ENCODE results near the gene TCTA.
A peak's percentile ranks its signal among the peaks of the same experiment; 100 is the strongest.
"Not testable (repeated sequence)": the region's sequence is repeated elsewhere in the genome, so short reads cannot be mapped to it uniquely, and the experiment has no call there.

TCTA gene, protein sequence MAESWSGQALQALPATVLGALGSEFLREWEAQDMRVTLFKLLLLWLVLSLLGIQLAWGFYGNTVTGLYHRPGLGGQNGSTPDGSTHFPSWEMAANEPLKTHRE

GRCh38 chr3:49411968-49412631, at the start of gene TCTA, which contains the start of gene RHOA:
Gene TCTA, plus strand, starts transcription at chr3:49412423. Its CDS starts 4 bp downstream, at chr3:49412427.
Gene RHOA, minus strand, starts transcription at chr3:49411976. Its CDS starts 36,387 bp downstream, at chr3:49375589.
- peak; percentile 100 for DNase-seq (ENCODE audit: low read depth)

DNA sequence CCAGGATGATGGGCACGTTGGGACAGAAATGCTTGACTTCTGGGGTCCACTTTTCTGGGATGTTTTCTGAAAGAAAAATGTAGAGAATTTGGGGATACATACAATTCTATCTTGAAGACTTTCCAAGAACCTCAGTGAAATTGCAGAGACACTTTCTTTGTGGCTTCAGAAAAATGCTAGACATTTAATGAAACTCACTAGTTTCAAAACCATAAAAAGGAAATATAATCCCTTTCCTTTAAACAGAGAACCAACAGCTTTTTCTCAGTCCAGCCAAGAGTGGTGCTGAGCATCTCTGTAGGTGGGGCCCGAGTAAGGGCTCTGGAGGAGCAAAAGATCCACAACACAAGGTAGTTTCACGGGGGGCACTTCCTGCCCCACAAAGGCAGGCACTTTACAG, 49.7 kb upstream of the TCTA start:
- peak; percentile 79 for DNase-seq (ENCODE audit: low read depth)

DNA sequence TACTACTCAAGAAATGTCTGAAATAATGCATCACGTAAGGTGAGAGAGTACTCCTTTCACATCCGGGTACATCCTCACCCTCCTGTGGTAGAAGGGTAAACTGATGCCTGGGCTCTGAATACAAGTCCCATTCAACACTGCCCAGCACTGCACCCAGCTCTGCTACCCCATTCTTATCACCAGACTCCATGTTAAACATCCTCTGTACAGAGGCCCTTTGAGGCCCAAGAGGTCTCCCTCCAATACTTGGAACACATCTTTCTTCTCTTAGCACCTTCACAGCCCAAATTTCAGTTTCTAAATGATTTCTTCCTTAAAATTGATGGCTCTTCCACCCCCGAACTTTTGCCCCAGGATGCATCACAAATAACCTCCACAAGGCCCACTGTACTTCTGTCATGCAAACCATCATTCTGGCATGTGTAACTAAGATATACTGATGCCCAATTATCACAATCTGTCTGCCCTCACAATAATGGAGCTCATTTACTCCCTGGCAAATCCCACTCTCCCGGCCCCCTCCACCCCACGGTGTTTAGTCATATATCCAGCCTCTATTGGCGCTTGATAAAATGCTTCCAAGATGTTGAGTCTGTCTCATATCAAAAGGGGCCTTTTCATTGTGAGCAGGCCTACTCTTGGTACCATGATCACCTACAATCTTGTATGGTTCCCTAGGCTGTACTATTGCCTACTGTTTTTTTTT, 41.5 kb upstream of the TCTA start:
- no peak for DNase-seq (ENCODE audit: low read depth)

GRCh38 chr3:49371946-49372345, 40.3 kb upstream of the TCTA start:
- no peak for DNase-seq (ENCODE audit: low read depth)

DNA sequence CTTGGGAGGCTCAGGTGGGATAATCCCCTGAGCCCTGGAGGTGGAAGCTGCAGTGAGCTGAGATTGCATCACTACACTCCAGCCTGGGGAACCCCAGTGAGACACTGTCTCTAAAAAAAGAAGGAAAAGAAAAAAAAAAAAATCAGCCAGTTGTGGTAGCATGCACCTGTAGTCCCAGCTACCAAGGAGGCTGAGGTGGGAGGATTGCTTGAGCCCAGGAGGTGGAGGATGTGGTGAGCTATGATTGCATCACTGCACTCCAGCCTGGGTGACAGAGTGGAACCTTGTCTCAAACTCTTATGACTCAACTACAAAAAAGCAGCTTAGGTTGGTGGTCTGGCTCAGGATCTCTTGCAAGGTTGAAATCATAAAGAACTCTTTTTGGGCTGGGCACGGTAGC, 34.7 kb upstream of the TCTA start:
- peak; percentile 70 for DNase-seq (ENCODE audit: low read depth)

GRCh38 chr3:49378249-49378895, 33.9 kb upstream of the TCTA start:
- peak; percentile 97 for DNase-seq (ENCODE audit: low read depth)

- DNase-seq (ENCODE audit: low read depth): no peak
Observed at GRCh38 chr3:49383387-49383786, 28.8 kb upstream of the TCTA start.

DNA sequence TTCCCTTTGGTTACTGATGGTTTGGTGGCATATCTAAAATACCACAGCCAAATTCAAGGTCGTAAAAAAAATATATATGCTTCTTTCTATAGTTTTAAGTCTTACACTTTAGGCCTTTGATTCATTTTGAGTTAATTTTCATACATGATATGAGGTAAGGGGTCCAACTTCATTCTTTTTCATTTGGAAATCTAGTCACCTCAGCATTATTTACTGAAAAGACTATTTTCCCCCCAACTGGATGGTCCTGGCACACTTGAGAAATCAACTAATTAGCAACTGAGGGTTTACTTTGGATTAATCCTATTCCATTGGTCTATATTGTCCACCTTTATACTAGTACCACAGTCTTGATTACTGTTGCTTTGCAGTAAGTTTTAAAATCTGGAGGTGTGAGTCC, 26.6 kb upstream of the TCTA start:
- DNase-seq (ENCODE audit: low read depth): no peak

DNA sequence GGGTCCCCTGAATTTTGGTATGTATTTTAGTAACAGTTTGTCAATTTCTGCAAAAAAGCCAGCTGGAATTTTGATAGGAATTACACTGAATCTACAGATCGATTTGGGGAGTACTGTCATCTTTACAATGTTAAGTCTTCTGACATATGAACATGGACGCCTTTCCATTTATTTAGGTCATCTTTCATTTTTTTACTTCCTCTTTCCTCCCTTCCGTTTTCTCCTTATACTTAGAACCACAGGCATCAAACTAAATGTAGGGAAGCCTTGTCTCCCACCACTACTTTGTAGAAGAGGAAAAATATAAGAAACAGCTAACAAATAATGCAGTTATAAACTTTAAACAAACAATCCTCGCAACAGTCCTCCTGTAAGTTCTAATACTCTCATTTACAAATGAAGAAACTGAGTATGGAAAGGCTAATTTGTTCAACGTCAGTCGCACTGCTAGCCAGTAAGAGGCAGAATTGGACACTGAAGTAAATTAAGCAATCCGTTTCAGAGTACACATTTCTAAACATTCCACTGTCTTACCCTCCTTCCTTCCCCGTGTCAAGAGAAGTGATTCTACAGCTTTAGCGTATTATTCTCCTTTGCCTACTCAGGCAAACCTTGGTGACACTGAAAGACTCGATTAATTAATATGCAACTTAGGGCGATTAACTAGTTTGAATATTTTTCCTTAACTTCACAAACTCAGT, 26.0 kb upstream of the TCTA start:
- no peak for DNase-seq (ENCODE audit: low read depth)

GRCh38 chr3:49387721-49388120, 24.5 kb upstream of the TCTA start:
- DNase-seq (ENCODE audit: low read depth): peak; percentile 23

DNA sequence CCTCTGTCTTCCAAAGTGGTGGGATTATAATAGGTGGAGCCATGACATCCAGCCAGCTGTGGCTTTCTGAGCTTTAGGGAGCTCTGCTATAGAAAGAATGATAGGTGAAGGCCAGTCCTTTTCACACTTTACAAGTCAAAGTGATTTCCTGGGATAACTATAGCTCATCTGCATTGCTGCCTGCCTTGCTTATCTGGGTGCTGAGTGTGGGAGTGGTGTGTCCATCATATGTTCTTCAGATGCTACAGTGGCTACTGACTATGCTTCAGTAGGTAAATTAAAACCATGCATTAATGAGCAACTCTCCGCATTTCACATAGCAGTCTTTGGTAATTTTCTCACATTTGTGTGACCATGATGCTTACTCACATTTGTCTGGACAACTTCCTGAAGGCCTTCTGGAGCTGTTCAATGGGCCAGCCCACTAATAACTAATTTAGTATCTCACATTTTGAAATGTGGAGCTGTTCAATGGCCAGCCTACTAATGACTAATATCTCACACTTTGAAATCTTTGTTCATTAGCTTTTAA, 23.9 kb upstream of the TCTA start:
- no peak for DNase-seq (ENCODE audit: low read depth)

DNA sequence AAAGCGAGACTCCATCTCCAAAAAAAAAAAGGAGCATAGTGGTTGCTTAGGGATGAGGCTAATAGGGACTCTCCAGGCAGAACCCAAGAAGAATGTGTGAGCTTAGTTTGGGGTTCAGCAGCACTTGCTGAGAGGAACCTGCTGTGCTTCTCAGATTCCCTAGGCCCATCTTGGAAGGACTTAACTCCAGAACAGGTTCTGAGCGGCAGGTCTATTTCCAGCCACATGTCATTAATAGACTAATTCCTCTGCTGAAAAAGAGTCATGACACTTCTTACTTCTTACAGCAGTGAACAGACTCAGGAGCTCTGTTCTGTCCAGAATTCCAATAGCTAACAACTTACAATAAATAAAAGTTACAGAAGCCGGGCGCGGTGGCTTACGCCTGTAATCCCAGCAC, 22.9 kb upstream of the TCTA start:
- DNase-seq (ENCODE audit: low read depth): no peak

DNA sequence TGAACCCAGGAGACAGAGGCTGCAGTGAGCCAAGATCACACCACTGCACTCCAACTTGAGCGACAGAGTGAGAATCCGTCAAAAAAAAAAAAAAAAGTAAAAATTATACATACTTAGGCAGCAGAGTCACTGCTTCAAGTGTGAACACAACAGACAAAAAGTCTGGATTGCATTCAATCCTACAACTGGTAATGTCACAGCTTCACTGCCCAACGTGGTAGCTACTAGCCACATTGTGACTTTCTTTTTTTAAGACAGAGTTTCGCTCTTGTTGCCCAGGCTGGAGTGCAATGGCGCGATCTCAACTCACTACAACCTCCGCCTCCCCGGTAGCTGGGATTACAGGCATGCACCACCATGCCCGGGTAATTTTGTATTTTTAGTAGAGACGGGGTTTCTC, 20.9 kb upstream of the TCTA start:
- DNase-seq (ENCODE audit: low read depth): not testable (repeated sequence)

- DNase-seq (ENCODE audit: low read depth): peak; percentile 39
Observed at GRCh38 chr3:49397470-49397869, 14.8 kb upstream of the TCTA start.

GRCh38 chr3:49399461-49399860, 12.8 kb upstream of the TCTA start:
- no peak for DNase-seq (ENCODE audit: low read depth)

DNA sequence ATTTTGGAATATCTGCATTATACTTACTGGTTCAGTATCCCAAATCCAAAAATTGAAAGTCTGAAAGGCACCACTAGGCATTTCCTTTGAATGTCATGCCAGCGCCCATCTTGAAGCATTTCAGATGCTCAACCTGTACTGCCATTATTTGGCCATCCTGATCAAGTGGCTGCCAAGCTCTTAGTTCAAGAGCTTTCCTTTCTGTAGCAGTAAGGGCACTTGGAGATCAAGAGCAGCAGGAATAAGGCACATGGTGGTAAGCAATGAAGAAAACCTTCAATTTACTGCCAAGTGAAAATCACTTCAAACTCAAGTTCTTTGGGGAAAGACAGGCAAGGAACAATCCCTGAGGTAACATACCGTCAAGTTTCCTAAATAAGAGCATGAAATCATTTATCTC, 10.5 kb upstream of the TCTA start:
- DNase-seq (ENCODE audit: low read depth): no peak

DNA sequence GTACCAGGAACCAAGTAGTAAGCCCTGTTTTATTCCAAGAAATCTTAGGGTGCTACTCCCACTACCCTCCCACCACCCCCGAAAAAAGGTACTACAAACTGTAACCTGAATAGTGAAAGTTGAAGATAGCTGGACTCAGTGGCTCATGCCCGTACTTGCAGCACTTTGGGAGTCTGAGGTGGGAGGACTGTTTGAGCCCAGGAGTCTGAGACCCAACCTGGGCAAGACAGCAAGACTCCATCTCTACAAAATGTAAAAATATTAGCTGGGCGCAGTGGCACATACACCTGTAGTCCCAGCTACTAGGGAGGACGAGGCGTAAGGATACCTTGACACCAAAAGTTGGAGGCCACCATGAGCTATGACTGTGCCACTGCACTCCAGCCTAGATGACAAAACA, 8.3 kb upstream of the TCTA start:
- no peak for DNase-seq (ENCODE audit: low read depth)

DNA sequence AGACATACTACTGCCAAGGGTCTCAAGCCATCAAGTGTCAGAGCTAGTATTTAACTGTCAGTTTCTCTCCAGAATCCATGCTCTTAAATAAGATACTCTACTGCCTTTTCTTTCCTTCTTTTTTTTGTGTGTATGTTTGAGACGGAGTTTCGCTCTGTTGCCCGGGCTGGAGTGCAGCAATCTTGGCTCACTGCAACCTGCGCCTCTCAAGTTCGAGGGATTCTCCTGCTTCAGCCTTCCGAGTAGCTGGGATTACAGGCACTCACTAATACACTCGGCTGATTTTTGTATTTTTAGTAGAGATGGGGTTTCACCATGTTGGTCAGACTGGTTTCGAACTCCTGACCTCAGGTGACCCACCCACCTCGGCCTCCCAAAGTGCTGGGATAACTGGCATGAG, 6.7 kb upstream of the TCTA start:
- not testable (repeated sequence) for DNase-seq (ENCODE audit: low read depth)

GRCh38 chr3:49406571-49407565, 5.4 kb upstream of the TCTA start:
- DNase-seq (ENCODE audit: low read depth): no peak

GRCh38 chr3:49410066-49410845, 2.0 kb upstream of the TCTA start:
- no peak for DNase-seq (ENCODE audit: low read depth)

Measured in EH (cell line).